ENCODE measurements around the gene TSEN54. TPM values are rescaled to one million over a fixed set of nuclear protein-coding genes. Genes with fewer than 3 reads are reported as not detected.

Gene TSEN54
- polyA plus RNA-seq, 1 experiment = 17.9 TPM

DNA sequence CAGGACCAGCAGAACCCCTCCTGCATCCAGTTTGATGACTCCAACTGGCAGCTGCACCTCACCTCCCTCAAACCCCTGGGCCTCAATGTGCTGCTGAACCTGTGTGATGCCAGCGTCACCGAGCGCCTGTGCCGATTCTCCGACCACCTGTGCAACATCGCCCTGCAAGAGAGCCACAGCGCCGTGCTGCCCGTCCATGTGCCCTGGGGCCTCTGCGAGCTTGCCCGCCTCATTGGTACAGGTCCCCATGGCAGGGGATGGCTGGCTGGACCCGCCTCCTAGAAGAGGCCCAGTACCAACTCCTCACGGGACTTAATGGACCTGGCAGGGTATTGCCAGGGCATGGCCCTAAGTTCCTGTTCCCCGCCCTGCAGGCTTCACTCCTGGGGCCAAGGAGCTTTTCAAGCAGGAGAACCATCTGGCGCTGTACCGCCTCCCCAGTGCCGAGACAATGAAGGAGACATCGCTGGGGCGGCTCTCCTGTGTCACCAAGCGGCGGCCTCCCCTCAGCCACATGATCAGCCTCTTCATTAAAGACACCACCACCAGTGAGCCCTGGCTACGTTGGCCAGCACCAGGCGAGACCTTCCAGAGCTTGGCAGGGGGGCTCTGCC is 23.7 kb upstream of the TSEN54 start:
- CTCF ChIA-PET = no interaction called here
- TF ChIP-seq, protein P1, sequence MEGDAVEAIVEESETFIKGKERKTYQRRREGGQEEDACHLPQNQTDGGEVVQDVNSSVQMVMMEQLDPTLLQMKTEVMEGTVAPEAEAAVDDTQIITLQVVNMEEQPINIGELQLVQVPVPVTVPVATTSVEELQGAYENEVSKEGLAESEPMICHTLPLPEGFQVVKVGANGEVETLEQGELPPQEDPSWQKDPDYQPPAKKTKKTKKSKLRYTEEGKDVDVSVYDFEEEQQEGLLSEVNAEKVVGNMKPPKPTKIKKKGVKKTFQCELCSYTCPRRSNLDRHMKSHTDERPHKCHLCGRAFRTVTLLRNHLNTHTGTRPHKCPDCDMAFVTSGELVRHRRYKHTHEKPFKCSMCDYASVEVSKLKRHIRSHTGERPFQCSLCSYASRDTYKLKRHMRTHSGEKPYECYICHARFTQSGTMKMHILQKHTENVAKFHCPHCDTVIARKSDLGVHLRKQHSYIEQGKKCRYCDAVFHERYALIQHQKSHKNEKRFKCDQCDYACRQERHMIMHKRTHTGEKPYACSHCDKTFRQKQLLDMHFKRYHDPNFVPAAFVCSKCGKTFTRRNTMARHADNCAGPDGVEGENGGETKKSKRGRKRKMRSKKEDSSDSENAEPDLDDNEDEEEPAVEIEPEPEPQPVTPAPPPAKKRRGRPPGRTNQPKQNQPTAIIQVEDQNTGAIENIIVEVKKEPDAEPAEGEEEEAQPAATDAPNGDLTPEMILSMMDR (IDR thresholded peaks at IDR 0.05; ENCODE audit: insufficient read depth, low read depth, low read length) = no peak
- POLR2A ChIA-PET = no interaction called here
- Histone ChIP-seq H3K36me3 (ENCODE audit: control insufficient read depth, insufficient read depth, low read length) (peaks cover 25% of the 10 kb centered on the region), H3K4me3 (ENCODE audit: low read depth, low read length) (no peak overlapping the region), H3K27me3 (ENCODE audit: control insufficient read depth, insufficient read depth, low read length) (no peaks in the 10 kb centered on the region)
- no peak for DNase-seq (ENCODE audit: low read depth)

DNA sequence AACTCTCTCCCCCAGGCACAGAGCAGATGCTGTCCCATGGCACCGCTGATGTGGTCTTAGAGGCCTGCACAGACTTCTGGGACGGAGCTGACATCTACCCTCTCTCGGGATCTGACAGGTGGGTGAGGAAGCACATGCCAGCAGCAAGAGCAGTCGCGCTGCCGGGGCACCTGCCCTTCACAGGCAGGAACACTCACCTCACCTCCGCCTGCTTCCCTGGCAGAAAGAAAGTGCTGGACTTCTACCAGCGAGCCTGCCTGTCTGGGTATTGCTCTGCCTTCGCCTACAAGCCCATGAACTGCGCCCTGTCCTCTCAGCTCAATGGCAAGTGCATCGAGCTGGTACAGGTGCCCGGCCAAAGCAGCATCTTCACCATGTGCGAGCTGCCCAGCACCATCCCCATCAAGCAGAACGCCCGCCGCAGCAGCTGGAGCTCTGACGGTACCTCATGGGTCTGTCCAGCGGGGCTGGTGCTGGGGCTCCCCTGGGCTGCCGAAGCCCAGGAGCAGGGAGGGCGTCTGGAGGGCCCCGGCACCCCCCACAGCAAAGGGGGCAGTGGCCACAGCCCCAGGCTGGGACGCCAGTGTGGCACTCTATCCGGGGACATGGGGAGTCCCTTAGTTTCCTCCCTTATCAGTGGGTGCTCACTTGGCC is 22.7 kb upstream of the TSEN54 start:
- TF ChIP-seq, protein P1 (IDR thresholded peaks at IDR 0.05; ENCODE audit: insufficient read depth, low read depth, low read length) = no peak
- no peak for DNase-seq (ENCODE audit: low read depth)
- CTCF ChIA-PET = no interaction called here
- Histone ChIP-seq H3K27me3 (ENCODE audit: control insufficient read depth, insufficient read depth, low read length) (no peaks in the 10 kb centered on the region), H3K4me3 (ENCODE audit: low read depth, low read length) (no peak overlapping the region), H3K36me3 (ENCODE audit: control insufficient read depth, insufficient read depth, low read length) (peaks cover 29% of the 10 kb centered on the region)
- POLR2A ChIA-PET = no interaction called here

GRCh38 chr17:75494326-75494877 is 21.9 kb upstream of the TSEN54 start:
- ChIA-PET CTCF (interaction anchor here (1.7 to 1.8 kb wide), 2 partner anchors 14 to 22 kb away, joined by 4 to 5 read pairs; partner anchors contain the start of gene TSEN54), POLR2A (no interaction called here)
- Histone ChIP-seq H3K4me3 (ENCODE audit: low read depth, low read length) (no peak overlapping the region), H3K27me3 (ENCODE audit: control insufficient read depth, insufficient read depth, low read length) (no peaks in the 10 kb centered on the region), H3K36me3 (ENCODE audit: control insufficient read depth, insufficient read depth, low read length) (peaks cover 29% of the 10 kb centered on the region)
- DNase-seq (ENCODE audit: low read depth) = no peak
- TF ChIP-seq, protein P1 (IDR thresholded peaks at IDR 0.05; ENCODE audit: insufficient read depth, low read depth, low read length) = no peak

GRCh38 chr17:75496005-75496404 is 20.3 kb upstream of the TSEN54 start:
- Histone ChIP-seq H3K36me3 (ENCODE audit: control insufficient read depth, insufficient read depth, low read length) (peaks cover 33% of the 10 kb centered on the region), H3K27me3 (ENCODE audit: control insufficient read depth, insufficient read depth, low read length) (no peaks in the 10 kb centered on the region), H3K4me3 (ENCODE audit: low read depth, low read length) (no peak overlapping the region)
- TF ChIP-seq, protein P1 (IDR thresholded peaks at IDR 0.05; ENCODE audit: insufficient read depth, low read depth, low read length) = no peak
- no peak for DNase-seq (ENCODE audit: low read depth)
- ChIA-PET POLR2A (no interaction called here), CTCF (interaction anchor here (0.6 to 1.8 kb wide), 4 partner anchors 13 to 1051 kb away, joined by 3 to 5 read pairs (median 4); partner anchors contain the start of gene TSEN54)

GRCh38 chr17:75498039-75498725 is 18.1 kb upstream of the TSEN54 start:
- no peak for DNase-seq (ENCODE audit: low read depth)
- Histone ChIP-seq H3K36me3 (ENCODE audit: control insufficient read depth, insufficient read depth, low read length) (peaks cover 28% of the 10 kb centered on the region), H3K27me3 (ENCODE audit: control insufficient read depth, insufficient read depth, low read length) (no peaks in the 10 kb centered on the region), H3K4me3 (ENCODE audit: low read depth, low read length) (no peak overlapping the region)
- ChIA-PET POLR2A (no interaction called here), CTCF (interaction anchor here (0.6 to 1.8 kb wide), 3 partner anchors 18 to 84 kb away, joined by 3 to 4 read pairs (median 3); partner anchors contain the start of gene TSEN54)
- TF ChIP-seq, protein P1 (IDR thresholded peaks at IDR 0.05; ENCODE audit: insufficient read depth, low read depth, low read length) = no peak
